SIG-M5 treated with dmso at 0.1 percent for 504 hours (cell line): ENCODE data around the gene MAGI2.
A peak's percentile ranks its signal among the peaks of the same experiment; 100 is the strongest.

Experiments
- DNase-seq: peaks from one replicate; lab custom pipeline; 2025; ENCODE audit not compliant: unreplicated experiment; lab: John Stamatoyannopoulos, UW

MAGI2 gene

DNA sequence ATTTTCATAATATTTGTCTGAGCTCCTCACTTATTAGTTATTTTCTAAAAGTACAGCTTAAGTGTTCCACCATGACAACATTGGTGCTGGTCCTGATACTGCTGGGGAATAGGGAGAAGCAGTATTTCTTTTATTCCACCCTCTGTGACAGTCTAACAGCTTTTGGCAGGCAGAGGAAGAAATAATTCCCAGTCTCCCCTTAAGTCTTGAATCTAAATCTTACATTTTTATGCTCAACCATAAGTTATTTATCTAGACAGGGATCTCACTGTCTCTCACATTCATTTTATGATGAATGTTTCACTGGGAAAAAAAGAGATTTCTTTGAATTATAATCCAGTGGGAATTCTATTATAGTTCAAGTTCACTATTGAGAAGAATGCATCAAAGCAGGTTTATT, 71.5 kb downstream of the MAGI2 start:
- no peak for DNase-seq

DNA sequence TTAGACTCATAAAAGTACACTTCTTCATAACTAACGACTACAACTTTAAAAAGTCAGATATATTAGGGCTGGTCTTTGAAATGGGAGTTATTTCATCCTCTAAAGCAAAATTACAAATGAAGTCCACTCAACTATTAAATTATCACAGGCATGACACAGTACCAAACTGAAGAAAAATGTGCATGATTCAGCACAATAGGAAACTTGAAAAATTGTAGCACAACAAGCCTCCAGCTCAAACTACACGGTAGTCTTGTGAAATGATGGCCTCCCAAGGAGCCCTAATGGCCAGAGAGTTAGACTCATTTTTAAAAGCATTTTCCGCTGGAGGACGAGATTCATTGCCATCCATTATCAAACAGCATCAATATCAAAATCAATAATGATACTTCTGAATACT, 76.4 kb downstream of the MAGI2 start:
- DNase-seq, result no peak

DNA sequence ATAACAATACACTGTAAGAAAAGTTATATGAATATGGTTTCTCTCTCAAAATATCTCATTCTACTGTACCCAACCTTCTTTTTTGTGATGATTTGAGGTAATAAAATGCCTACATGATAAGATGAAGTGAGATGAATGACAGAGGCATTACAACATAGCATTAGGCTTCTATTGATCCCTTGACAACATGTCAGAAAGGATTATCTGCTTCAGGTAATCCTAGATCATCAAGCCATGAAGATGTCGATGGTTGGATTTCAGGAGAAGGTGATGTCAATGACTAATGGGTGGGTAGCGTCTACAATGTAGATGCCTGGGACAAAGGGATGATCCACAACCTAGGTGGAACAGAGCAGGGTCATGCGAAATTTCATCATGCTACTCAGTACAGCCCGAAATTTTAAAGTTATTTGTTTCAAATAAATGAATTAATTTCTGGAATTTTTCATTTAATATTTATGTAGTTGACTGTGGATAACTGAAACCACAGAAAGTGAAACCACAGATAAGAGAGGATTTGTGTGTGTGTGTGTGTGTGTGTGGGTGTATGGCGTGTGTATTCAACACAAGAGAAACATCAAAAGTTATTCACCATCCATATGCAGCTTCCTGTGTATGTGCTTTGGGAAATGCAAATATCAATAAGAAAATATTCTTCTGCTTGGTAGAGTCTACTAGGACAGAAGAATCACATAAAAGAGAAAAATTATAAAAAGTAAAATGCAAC, 77.0 kb downstream of the MAGI2 start:
- no peak for DNase-seq

DNA sequence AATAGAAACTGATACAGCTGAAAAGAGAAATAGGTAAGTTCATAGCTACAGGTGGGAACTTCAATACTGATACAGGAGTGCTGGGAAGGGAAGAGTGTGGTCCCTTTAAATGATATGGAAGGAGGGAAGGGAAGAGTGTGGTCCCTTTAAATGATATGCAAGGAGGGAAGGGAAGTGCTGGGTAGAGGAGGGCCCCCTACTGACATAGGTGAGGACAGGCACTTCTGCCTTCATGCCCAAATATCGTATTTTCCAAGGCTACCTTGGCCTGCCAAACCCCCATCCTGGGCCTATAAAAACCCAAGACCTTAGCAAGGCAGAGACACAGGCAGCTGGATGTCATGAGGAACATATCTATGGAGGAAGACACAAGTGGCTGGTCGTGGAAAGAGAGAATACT, 92.3 kb downstream of the MAGI2 start:
- DNase-seq, result no peak

DNA sequence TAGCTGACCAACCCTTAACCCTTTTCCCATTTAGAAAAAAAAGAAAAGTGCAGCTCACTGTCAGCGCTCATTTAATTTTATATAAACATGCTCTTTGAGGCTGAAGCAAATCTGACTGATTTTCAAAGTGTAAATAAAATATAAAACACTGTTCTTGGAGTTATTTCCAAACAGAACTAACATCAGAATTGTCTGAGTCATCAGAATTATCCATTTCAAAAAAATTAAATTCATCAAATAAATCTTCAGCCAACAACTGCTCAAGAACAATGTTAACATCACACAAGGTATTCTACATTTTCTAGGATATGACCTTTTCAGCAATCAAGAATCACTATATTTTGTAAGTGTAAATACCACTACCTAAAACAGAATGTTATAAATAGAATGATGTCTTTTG, 93.6 kb downstream of the MAGI2 start:
- no peak for DNase-seq

DNA sequence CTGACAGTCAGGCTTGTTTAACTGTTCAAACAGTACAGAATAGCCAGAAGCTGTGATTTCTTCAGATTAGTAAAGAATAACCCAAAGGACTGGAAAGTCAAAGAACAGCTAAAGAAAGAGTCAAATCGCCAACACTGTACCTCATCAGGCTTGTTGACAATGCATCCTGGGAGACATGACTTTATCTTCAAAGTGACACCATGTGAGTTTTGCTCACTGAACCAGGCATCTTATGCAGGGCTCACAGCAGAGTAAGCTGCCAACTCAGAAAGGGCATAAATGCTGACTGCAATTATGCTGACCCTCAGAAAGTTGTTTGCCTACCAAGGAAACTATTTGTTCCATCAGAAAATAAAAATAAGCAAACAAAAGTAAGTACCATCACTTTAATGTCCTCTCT, 96.4 kb downstream of the MAGI2 start:
- DNase-seq, result no peak

DNA sequence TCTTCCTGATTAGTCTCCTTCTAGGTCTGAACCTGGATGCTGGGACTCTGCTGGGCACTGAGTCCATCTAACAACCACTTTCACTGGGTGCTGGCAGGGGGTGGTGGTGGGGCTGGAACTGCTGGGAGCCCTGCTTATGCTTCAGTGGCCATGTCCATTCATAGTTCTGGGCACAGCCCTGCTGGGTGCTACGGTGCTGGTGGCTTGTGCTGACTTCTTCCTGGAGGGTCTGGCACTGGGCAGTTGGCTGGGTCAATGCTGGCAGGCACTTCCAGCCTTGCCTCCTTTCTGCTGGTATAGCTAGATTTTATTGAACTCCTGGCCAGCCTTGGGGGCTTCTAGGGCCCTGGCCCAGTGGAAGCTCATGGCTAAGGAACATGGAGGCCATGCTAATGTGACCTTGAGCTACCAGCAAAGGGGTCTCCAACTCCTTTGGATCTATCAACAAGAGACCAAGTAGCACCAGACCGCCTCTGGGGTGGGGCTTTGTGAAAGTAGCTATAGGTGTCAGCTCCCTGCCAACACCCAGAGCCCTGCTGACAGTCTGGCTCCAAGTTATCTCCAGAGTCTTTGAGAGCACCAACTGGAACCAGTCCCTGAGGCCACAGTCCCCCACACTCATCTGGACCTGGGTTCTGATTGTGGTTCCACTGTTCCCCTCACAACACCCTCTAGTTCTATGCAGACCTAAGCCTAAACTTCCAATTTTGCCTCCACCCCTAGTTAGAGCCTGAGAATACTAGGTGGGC, 99.6 kb downstream of the MAGI2 start:
- DNase-seq, result no peak

DNA sequence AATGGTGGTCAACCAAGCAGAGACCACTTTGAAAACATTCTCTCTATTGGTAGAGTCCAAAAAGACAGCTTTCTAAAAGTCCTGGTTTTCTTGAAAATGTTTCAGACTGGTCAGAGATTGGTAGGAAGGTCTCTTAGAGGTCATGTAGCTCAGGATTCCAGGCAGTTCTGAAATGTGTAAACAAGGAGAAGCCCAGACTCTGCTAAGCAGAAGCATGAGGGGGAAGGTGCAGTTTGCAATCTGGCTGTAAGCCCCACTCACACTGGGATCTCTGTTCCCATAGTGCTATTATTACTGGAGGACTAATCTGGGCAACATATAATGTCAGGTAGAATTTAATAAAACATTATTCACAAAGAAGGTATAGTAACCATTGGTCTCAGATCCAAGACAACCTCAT, 101.1 kb downstream of the MAGI2 start:
- no peak for DNase-seq

DNA sequence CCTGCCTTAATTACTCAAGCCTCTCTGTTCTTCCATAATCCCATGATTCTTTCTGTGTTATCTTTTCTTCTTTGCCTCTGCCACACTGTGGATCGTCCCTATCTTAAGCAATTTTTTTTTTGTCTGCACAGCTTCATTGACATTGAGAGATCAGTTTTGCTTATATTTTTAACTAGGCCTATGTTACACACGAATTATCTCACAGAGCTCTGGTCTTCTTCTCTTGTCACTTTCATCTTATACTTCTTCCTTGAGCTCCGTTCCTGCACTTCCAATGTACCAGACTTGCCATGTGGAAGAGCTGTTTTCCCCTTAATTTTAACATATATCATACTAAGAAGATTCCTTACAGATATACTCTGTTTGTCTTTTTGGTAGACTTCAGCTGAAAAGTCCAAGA, 106.1 kb downstream of the MAGI2 start:
- no peak for DNase-seq

DNA sequence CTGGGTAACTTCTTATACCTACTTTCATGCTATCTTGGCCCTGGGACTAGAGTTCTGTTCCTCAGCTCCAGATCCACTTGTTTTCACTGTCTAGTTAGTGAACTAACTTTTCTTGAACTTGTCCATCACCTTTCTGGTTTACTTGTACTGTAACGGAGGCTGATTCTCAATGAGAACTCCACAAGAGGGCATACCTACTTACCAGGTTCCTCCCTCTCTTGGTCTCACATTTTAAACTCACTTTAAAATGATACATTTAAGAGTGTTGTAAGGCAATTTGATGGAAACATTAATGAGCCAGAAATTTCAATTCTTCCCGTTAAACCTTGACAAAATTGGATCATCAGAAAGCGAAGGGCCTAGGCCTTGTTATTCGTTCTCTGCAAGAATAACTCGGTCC, 111.6 kb downstream of the MAGI2 start:
- DNase-seq, result no peak

DNA sequence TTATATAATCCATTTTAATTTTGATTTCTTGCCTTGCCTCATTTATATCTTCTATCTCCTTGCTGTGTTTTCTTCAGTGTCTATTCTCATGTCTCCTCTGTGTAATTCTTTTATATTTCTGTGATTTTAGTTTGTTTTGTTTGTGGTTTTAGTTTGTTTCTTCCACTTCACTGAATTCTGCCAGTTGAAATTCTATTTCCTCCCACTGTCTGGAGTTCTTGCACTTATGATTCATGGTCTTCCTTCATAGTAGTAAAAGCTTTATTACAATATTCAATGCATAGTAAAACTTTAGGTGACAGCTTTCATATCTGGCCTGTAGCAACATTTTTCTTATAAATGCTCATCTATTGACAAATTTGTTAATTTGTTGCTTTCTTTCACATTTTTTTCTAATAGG, 113.3 kb downstream of the MAGI2 start:
- DNase-seq, result no peak

DNA sequence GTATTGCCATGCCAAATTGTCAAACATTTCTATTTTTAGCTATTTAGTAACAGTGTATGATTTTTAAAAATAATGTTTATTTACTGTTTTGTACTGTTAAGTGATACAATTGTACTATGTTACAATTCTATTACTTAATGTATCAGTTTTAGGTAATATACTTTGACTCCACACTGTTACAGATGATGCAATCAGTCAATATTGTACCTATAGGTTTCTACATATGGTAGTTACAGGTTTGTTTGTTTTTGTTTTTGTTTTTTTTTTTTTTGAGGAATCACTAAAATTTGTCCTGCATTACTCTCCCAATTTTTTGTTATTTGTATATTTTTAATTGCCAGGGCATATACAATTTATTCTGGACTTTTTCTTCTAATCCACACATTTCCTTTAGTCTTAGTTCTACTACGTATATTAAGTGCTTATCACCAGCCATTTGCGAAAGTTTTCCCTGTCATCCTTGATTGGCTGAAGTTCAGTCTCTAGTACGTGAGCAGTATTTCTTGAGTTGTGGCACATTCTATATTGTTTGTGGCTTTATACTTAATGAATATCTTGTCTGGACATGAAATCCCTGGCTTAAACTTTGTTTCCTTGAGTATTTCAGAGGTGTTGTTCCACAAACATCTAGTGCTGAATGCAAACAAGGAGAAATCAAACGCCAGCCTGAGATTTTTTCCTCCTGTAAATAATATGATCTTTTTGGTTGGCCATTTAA, 114.1 kb downstream of the MAGI2 start:
- no peak for DNase-seq

DNA sequence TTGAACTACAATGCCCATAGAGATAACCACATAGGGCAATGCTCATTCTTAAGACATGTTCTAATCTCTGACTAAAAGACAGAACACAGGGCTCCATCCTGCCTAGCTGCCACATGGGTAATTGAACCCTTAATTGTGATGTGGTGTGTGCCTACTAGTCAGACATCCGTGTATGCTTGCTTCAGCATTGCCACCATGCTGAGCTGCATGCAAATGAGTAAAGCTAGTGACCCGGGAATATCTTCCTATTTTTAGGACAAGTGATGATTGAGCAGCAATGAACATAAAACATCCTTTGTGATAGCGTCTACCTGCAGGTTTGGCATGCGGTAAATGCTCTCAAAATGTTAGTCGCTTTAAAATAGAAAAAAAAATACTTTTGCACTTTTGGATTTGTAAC, 115.8 kb downstream of the MAGI2 start:
- DNase-seq, result no peak

DNA sequence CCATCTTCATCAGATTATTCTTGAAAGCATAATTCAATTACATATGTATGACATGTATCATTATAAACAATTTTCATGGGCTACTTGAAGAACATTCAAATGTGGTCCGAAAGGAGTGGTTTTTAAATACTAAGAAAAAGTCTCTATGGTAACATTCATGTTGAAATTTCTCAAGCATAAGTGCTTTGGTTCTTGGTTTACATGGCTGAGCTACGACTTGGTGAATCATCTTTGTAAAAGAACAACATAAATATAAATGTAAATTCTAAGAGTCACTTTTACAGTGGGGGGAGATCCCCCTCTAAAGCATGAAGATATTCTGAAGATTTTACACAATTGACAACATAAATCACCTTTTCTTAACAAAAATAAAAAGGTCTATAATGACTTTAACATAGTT, 118.6 kb downstream of the MAGI2 start:
- DNase-seq, result no peak

DNA sequence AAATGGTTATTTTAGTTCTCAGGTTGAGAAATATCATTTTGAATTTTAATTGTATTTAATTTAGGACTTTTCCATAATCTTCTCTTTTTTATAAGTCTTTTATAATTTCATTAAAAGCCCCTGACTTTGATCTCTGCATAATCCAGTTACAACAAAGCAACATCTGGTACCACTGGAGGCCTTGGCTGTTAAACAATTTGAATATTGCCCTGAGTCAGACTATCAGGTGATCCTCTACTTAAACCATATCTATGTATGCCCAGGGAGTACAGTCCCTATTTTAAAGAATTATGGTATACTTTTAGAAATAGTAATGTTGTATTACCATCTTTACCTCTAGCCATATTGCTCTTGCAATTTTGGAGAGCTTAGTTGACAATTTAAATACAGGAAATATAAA, 119.1 kb downstream of the MAGI2 start:
- DNase-seq, result no peak

DNA sequence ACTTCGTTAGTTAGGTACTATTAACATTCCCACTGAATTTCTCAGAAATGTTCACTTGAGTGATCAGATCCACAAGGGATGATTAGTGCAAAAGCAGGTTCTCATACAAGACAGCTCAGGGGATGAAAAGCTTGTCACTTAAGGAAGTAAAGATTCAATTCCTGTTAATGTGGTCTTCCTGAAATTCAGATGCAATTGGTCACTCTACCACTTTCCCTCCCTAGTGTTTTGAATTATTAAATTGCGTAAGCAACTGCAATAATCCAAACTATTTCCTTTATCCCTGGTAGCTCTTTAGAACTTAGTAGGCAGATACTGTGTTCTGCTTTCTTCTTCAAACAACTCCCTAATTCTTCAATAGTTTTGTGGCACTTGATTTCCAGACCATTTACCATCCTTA, 121.4 kb downstream of the MAGI2 start:
- no peak for DNase-seq

DNA sequence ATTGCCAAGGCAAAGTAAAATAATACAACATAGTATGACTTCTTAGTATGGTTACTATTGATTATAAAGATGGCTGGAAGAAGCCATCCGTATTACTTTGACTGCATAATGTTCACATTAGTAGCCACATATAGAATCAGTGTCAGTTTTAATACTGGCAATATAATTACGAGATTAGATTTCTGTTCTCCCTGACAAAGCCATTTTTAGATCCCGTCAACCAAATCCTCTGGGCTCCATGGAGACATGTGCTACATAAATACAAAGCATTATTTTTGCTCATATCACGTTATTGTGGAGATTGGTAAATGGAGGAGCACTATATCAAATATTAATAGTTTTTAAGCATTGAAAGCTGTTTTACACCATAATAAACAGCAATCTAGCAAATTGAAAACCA, 124.0 kb downstream of the MAGI2 start:
- no peak for DNase-seq

DNA sequence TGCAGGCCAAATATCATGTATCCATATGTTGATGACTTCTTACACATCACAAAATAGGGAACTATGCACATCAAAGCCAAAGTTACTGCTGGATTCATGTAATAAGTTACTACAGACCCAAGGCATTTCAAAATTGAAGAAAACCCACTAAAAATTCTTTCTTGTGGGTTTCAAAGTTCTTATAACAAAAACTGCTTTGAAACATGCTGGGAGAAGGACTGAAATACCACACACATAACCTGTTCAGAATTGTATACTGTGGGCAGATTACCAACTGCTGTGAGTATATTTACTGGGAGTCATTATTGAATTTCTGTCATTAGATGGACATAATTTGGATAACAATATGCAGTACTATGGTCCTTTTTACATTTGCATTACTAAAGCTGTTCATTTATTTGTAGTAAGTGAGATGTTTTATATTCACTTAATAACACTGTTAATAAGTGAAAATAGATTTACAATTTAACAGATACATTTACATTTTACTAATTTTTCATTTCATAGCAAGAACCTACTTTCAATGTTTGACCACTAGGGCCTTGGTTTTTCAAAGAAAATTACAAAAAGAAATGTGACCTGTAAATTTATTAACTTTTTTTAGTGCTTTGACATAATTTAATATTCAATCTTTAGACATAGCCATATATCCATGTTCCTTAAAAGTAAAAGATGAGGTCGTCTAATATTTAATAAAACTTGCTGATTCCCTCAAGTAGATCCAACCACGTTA, 132.6 kb downstream of the MAGI2 start:
- no peak for DNase-seq

DNA sequence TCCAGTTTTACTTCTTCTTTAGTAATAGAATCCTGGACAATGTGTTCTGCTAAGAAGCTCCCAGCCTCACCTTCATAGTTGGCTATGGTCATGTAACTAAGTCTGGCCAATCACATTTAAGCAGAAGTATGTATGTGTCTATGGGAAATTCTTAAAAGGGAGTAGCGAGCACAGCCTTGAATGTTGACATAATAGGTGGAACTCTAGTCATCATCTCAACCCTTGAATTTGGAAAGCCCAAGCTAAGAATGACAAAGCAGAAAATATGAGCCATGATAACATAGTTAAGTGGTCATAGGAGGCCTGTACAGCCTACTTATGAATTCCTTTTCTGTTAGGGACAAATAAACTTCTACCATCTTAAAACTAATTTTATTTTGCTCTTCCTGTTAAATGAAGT, 134.1 kb downstream of the MAGI2 start:
- no peak for DNase-seq

DNA sequence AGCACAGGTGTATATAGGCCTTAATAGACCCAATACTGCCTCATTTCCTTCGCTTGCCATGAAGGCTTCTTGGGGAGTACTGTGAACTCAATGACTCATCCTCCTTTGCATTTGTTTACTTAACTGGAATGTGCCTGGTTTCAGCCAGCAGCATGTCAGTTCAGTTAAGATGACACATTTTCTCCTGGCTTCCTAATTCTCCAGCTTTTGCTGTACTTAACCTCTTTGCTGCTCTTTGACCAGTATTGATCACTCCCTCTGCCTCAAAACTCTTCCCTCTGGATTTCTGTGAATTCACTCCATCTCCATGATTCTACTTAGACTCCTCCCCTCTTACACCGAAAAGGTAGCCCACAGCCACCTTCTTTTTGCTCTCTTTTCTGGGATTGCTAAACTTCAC, 135.7 kb downstream of the MAGI2 start:
- peak; percentile 8 for DNase-seq

DNA sequence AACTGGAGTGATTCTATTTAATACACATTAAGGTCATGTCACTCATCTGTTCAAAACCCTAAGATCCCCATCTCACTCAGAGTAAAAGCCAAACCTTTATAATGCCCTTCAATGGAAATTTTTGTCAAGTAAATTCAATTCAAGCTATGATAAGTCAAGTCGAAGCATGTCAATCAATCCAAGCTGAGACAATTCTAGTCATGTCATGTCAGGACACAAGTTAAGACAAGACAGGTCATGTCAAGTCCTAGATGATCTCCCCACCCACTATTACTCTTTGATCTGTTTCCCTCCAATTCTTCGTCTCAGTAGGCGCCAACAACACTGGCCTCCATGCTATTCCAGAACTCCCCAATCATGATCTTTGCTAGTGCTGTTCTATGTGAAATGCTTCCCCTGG, 141.4 kb downstream of the MAGI2 start:
- DNase-seq, result no peak

DNA sequence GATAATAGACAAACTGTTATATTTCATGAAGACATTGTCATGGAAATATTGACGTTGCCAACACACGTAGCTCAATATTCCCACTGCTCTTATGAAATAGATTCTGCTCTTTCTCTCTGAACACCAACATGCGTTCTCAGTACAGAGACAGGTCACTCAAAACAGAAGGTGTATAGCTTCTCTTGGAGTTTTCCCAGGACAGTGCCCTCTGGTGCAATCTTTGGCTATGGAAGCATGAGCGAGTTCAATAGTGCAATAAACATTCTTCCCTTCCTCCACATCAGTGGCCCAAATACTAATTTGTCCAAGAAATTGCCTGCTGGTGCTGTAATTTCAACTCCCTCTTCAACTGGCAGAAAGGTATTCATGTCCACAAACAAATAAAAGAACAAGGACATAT, 145.3 kb downstream of the MAGI2 start:
- DNase-seq, result no peak
